PC-3 (cell line): ENCODE data around the gene SPIB. TPM values are rescaled to one million over a fixed set of nuclear protein-coding genes. Genes with fewer than 3 reads are reported as not detected.

ENCODE experiments used
- ATAC-seq: fragments of 200-7000 bp; cut with Tn5 transposase; 2 replicates; pipeline ENCODE4 v1.9.1; 2020; ENCODE audit warnings: mild to moderate bottlenecking, moderate library complexity
- BruUV-seq: library from RNA; stranded (reverse); fragments of 400-500 nt; replicated peaks from 2 replicates; lab custom pipeline; 2021; lab: Mats Ljungman, UMichigan
- CTCF ChIA-PET: fragments of 300-600 bp; sonication (Branson Sonifier 250); formaldehyde crosslinking; loops from one replicate; lab custom pipeline; 2022; ENCODE audit warnings: antibody characterized with exemption; lab: Charles Lee
- POLR2A ChIA-PET: fragments of 300-600 bp; sonication (Branson Sonifier 250); formaldehyde crosslinking; loops from one replicate; lab custom pipeline; 2022; ENCODE audit warnings: antibody characterized with exemption; ENCODE audit not compliant: unreplicated experiment; lab: Charles Lee
- DNase-seq: peaks from one replicate; pipeline ENCODE4 v3.0.0-alpha.2; 2015
- H2AFZ ChIP-seq: fragments of 300-600 bp; sonication (generic); 2 replicates; pipeline ENCODE4 v1.6.0; 2016; ENCODE audit warnings: antibody characterized with exemption, low read length
- H3F3A ChIP-seq: fragments of 300-600 bp; sonication (generic); one replicate; pipeline ENCODE4 v1.6.0; 2017; ENCODE audit warnings: antibody characterized with exemption, low read length, control low read depth, mild to moderate bottlenecking; ENCODE audit not compliant: unreplicated experiment
- H3K27ac ChIP-seq: fragments of 300-600 bp; sonication (generic); 2 replicates; pipeline ENCODE4 v1.5.1; 2016; ENCODE audit warnings: mild to moderate bottlenecking, low read length
- H3K27me3 ChIP-seq: fragments of 300-600 bp; sonication (generic); 2 replicates; pipeline ENCODE4 v1.6.1; 2016; ENCODE audit warnings: low read length, mixed read lengths
- H3K36me3 ChIP-seq: fragments of 300-600 bp; sonication (generic); 2 replicates; pipeline ENCODE4 v1.6.1; 2016; ENCODE audit warnings: low read depth, mixed run types, low read length, mixed read lengths
- H3K4me1 ChIP-seq: fragments of 300-600 bp; sonication (generic); 2 replicates; pipeline ENCODE4 v1.5.1; 2016; ENCODE audit warnings: low read length; ENCODE audit not compliant: insufficient read depth
- H3K4me2 ChIP-seq: fragments of 300-600 bp; sonication (generic); 2 replicates; pipeline ENCODE4 v1.6.0; 2016; ENCODE audit warnings: low read length
- H3K4me3 ChIP-seq: fragments of 300-600 bp; sonication (generic); 2 replicates; pipeline ENCODE4 v1.5.1; 2016; ENCODE audit warnings: mild to moderate bottlenecking, low read length, mixed read lengths
- H3K79me2 ChIP-seq: fragments of 300-600 bp; sonication (generic); 2 replicates; pipeline ENCODE4 v1.6.1; 2017; ENCODE audit warnings: low read length, mixed read lengths
- H3K9ac ChIP-seq: fragments of 300-600 bp; sonication (generic); 2 replicates; pipeline ENCODE4 v1.6.0; 2016; ENCODE audit warnings: mild to moderate bottlenecking, low read length
- H3K9me2 ChIP-seq: fragments of 300-600 bp; sonication (generic); replicated peaks from 2 replicates; pipeline ENCODE4 v1.6.1; 2016; ENCODE audit warnings: mixed run types, low read length, mixed read lengths
- H3K9me3 ChIP-seq: fragments of 300-600 bp; sonication (generic); 2 replicates; pipeline ENCODE4 v1.6.1; 2016; ENCODE audit warnings: low read length, mixed read lengths
- H4K20me1 ChIP-seq: fragments of 300-600 bp; sonication (generic); 2 replicates; pipeline ENCODE4 v1.6.1; 2016; ENCODE audit warnings: low read length, mixed read lengths
- EZH2 ChIP-seq: fragments of 300-600 bp; sonication (generic); IDR thresholded peaks from one replicate; pipeline ENCODE4 v1.6.1; 2017; ENCODE audit warnings: antibody characterized with exemption, mild to moderate bottlenecking, low read length; ENCODE audit not compliant: unreplicated experiment
- EZH2phosphoT487 ChIP-seq: fragments of 300-600 bp; sonication (generic); IDR thresholded peaks from 2 replicates; pipeline ENCODE4 v1.6.1; 2018; ENCODE audit warnings: mild to moderate bottlenecking, antibody characterized with exemption, low read length, borderline replicate concordance
- intact Hi-C: fragments of 100-400 bp; cut with micrococcal nuclease; formaldehyde crosslinking; loops from 2 replicates; pipeline ENCODE4 v1.9.0; 2023
- total RNA-seq: library from RNA; depleted of rRNA; stranded (reverse); fragments of >200 nt; gene quantifications from 2 replicates; pipeline ENCODE4 v1.2.3, GENCODE V29; 2014
- TF ChIP-seq, protein P1 (sequence below): fragments of 300-600 bp; sonication (generic); conservative IDR thresholded peaks from 2 replicates; pipeline ENCODE4 v1.5.1; 2017; ENCODE audit warnings: antibody characterized with exemption, low read depth, mild to moderate bottlenecking, low read length

SPIB gene
- total RNA-seq, 1 experiment from 2014 or later, result not detected

DNA sequence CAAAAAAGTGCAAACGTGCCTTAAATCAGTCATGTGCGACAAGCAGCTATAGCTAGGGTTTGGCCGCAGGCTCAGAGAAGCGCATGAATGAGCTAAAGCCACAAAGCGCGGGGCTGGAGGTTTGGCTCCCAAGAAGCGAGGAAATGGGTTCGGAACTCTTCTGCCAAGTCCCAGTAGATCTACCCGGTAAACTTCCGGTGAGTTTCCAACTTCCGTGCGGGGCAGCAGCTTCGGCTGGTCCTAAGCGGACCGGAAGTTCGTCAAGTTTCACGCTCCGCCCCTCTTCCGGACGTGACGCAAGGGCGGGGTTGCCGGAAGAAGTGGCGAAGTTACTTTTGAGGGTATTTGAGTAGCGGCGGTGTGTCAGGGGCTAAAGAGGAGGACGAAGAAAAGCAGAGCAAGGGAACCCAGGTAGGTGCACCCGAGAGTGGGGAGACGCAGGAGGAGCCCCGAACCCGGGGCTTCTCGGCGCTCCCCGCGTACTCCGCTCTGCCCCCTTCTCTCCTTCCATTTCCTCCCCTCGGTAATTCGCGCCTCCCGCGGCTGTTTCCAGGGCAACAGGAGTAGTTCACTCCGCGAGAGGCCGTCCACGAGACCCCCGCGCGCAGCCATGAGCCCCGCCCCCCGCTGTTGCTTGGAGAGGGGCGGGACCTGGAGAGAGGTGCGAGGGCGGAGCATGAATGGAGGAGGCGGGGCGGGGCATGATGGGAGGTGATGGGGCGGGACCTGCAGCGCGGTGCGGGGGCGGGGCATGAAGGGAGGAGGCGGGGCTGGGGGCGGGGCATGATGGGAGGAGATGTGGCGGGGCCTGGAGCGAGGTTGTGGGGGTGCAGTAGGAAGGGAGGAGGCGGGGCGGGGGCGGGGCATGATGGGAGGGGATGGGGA, 42.3 kb upstream of the SPIB start, which contains the start of gene NR1H2:
NR1H2 (plus strand) TSS at position 292 of the 885 bp plus-strand sequence. CDS start 1,149 bp downstream, outside the sequence.
- no peaks in the 10 kb centered on the region for H3K9me2 ChIP-seq

DNA sequence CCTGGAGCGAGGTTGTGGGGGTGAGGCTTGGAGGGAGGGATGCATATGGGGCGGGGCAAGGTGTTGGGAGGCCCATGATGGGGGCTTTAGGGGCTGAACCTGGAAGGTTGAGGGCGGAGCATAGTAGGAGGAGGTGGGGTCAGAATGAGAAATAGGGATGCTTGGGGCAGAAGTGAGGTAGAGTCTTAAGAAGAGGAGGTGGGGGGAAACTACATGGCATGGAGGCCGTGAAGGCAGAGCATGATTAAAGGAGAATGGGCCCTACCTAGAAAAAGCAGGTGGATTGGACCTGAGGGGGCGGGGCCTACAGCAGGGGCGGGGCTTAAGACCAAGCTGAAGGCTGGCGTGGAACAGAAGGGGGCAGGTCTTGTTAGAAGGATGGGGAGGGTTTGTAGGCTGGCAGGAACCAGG, 41.7 kb upstream of the SPIB start:
- Histone ChIP-seq H3K4me1 (peaks cover 14% of the 10 kb centered on the region), H3K9ac (no peak overlapping the region), H3K27me3 (no peaks in the 10 kb centered on the region), H3K79me2 (peaks cover 8% of the 10 kb centered on the region; the same call in 1 of the 2 replicates), H3K9me2 (no peaks in the 10 kb centered on the region), H4K20me1 (peaks cover 14% of the 10 kb centered on the region), H3K27ac (no peak overlapping the region), H3K4me2 (0 out of 2 replicates have a peak overlapping the region, but pooled peaks have one; percentile 12), H2AFZ (no peak overlapping the region), H3K36me3 (peaks cover 30% of the 10 kb centered on the region), H3K4me3 (peak overlapping the region; percentile 27; the same call in 1 of the 2 replicates), H3K9me3 (no peaks in the 10 kb centered on the region), H3F3A (no peaks in the 10 kb centered on the region)
- BruUV-seq, result no TSS peak
- TF ChIP-seq, protein P1, sequence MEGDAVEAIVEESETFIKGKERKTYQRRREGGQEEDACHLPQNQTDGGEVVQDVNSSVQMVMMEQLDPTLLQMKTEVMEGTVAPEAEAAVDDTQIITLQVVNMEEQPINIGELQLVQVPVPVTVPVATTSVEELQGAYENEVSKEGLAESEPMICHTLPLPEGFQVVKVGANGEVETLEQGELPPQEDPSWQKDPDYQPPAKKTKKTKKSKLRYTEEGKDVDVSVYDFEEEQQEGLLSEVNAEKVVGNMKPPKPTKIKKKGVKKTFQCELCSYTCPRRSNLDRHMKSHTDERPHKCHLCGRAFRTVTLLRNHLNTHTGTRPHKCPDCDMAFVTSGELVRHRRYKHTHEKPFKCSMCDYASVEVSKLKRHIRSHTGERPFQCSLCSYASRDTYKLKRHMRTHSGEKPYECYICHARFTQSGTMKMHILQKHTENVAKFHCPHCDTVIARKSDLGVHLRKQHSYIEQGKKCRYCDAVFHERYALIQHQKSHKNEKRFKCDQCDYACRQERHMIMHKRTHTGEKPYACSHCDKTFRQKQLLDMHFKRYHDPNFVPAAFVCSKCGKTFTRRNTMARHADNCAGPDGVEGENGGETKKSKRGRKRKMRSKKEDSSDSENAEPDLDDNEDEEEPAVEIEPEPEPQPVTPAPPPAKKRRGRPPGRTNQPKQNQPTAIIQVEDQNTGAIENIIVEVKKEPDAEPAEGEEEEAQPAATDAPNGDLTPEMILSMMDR, result no peak
- no peak for TF ChIP-seq EZH2phosphoT487
- DNase-seq (peak; percentile 43), ATAC-seq (peak; percentile 7)
- intact Hi-C loops, result no loop called here
- POLR2A ChIA-PET, result no interaction called here
- CTCF ChIA-PET, result no interaction called here

More for the DNA sequence above, 42.3 kb upstream of the SPIB start, which contains the start of gene NR1H2:
- peak; percentile 91 for ATAC-seq
- Histone ChIP-seq H3K9me3 (no peaks in the 10 kb centered on the region), H3F3A (no peaks in the 10 kb centered on the region), H3K9ac (peak within 1 kb of the TSS; percentile 95), H3K79me2 (peaks cover 8% of the 10 kb centered on the region; the same call in 1 of the 2 replicates), H3K27ac (peak within 1 kb of the TSS; percentile 91), H4K20me1 (peaks cover 14% of the 10 kb centered on the region), H3K27me3 (no peaks in the 10 kb centered on the region), H3K4me1 (peaks cover 14% of the 10 kb centered on the region), H2AFZ (peak within 1 kb of the TSS; percentile 89), H3K4me3 (peak within 1 kb of the TSS; percentile 72), H3K4me2 (peak within 1 kb of the TSS; percentile 91), H3K36me3 (peaks cover 28% of the 10 kb centered on the region)
- CTCF ChIA-PET, result no interaction called here
- POLR2A ChIA-PET, result interaction anchor here (0.6 to 0.7 kb wide), 3 partner anchors 47 to 135 kb away, joined by 3 to 5 read pairs (median 4); partner anchors contain the start of genes JOSD2 and KCNC3
- DNase-seq, result peak; percentile 99
- no peak for TF ChIP-seq EZH2phosphoT487
- TF ChIP-seq, protein P1, result no peak
- no peak for TF ChIP-seq EZH2
- TSS peak; percentile 84 for BruUV-seq
- intact Hi-C loops, result loop anchor here (1.0 kb wide), 1 partner anchor 135 kb away; the partner anchor contains the start of gene JOSD2

DNA sequence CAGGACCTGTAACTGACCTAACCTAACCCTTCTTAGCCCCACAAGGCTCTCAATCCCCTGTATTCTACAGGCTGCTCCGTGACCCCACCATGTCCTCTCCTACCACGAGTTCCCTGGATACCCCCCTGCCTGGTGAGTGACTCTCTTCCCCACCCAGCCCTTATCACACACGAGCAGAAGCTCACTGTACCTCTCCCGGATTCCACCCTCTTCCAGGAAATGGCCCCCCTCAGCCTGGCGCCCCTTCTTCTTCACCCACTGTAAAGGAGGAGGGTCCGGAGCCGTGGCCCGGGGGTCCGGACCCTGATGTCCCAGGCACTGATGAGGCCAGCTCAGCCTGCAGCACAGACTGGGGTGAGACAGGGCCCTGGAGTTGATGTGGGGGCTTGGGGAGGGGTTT, 41.2 kb upstream of the SPIB start:
- Histone ChIP-seq H3K4me1 (peaks cover 14% of the 10 kb centered on the region), H3K9me2 (no peaks in the 10 kb centered on the region), H3K9me3 (no peaks in the 10 kb centered on the region), H3K36me3 (peaks cover 30% of the 10 kb centered on the region), H3K79me2 (peaks cover 8% of the 10 kb centered on the region; the same call in 1 of the 2 replicates), H2AFZ (no peak overlapping the region), H3K4me3 (no peak overlapping the region), H3K27me3 (no peaks in the 10 kb centered on the region), H3F3A (no peaks in the 10 kb centered on the region), H4K20me1 (peaks cover 14% of the 10 kb centered on the region), H3K27ac (no peak overlapping the region), H3K9ac (no peak overlapping the region), H3K4me2 (no peak overlapping the region)
- DNase-seq, result no peak
- no peak for ATAC-seq
- TF ChIP-seq EZH2phosphoT487 (no peak), EZH2 (no peak)
- TF ChIP-seq, protein P1, result no peak
- no TSS peak for BruUV-seq
- ChIA-PET POLR2A (no interaction called here), CTCF (no interaction called here)
- intact Hi-C loops, result no loop called here
